Measurements from ENCODE around the gene DCST1. TPM values are rescaled to one million over a fixed set of nuclear protein-coding genes. Genes with fewer than 3 reads are reported as not detected.

DCST1 gene
- total RNA-seq, 1 donor from 2014 or later: not detected

DNA sequence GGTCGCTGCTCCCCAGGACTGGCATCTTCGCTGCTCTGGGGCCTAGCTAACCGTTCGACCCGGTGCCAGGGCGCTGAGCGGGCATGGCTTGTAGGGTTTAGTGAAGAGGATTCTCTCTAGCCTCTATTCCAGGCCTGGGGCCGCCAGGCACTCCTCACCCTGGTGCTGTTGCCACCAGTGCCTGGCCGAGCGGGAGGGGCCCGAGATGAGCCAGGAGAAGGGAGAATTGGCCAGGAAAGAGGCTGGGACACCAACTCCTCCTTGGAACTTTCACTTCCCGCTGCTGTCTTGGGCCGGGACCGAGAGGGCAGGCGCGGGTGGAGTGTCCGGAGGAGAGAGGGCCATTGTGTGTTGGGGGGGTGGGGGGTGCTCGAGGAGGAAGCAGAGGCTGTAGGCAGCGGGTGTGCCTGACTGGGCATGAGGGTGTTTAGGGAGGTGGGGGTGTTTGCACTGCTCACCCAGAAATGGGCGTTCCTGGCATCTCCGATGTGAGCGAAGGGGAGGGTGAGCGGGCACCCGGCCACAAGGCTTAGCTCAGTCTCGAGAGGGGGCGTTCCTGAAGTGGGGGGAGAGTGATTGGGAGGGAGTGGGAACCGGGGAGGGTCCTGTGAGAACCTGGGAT, 18.3 kb downstream of the DCST1 start:
- peaks cover 11% of the 10 kb centered on the region for H3K36me3 Mint-ChIP-seq (ENCODE audit: low read depth)
- H3K27ac Mint-ChIP-seq: peak overlapping the region; percentile 66
- H3K4me1 Mint-ChIP-seq: peaks cover 22% of the 10 kb centered on the region
- intact Hi-C loops (cut with micrococcal nuclease): loop anchor here (1.0 to 2.0 kb wide), 3 partner anchors 9 to 69 kb away; partner anchors contain the start of gene FLAD1
- H3K27me3 Mint-ChIP-seq: no peaks in the 10 kb centered on the region
- no peaks in the 10 kb centered on the region for H3K9me3 Mint-ChIP-seq
- peak overlapping the region; percentile 87 for H3K4me3 Mint-ChIP-seq
- DNase-seq: peak; percentile 81

- Mint-ChIP-seq H3K4me3 (peak overlapping the region; percentile 87), H3K27me3 (no peaks in the 10 kb centered on the region), H3K36me3 (ENCODE audit: low read depth) (peaks cover 15% of the 10 kb centered on the region), H3K27ac (peak overlapping the region; percentile 40), H3K9me3 (no peaks in the 10 kb centered on the region), H3K4me1 (peaks cover 22% of the 10 kb centered on the region)
- peak; percentile 76 for DNase-seq
- intact Hi-C loops (cut with micrococcal nuclease): loop anchor here (1.0 kb wide), 1 partner anchor 9 kb away; no protein-coding TSS in a partner anchor
Measured at GRCh38 chr1:155052439-155053395, 19.1 kb downstream of the DCST1 start.

GRCh38 chr1:155053531-155054105, 20.0 kb downstream of the DCST1 start:
- Mint-ChIP-seq H3K27ac (peak overlapping the region; percentile 40), H3K27me3 (no peaks in the 10 kb centered on the region), H3K4me1 (peaks cover 22% of the 10 kb centered on the region), H3K9me3 (no peaks in the 10 kb centered on the region), H3K4me3 (peak overlapping the region; percentile 71), H3K36me3 (ENCODE audit: low read depth) (peaks cover 20% of the 10 kb centered on the region)
- intact Hi-C loops (cut with micrococcal nuclease): no loop called here
- no peak for DNase-seq

- H3K9me3 Mint-ChIP-seq: no peaks in the 10 kb centered on the region
- H3K36me3 Mint-ChIP-seq (ENCODE audit: low read depth): peaks cover 30% of the 10 kb centered on the region
- H3K27ac Mint-ChIP-seq: no peak overlapping the region
Measured at GRCh38 chr1:155057104-155057503, 23.5 kb downstream of the DCST1 start.

DNA sequence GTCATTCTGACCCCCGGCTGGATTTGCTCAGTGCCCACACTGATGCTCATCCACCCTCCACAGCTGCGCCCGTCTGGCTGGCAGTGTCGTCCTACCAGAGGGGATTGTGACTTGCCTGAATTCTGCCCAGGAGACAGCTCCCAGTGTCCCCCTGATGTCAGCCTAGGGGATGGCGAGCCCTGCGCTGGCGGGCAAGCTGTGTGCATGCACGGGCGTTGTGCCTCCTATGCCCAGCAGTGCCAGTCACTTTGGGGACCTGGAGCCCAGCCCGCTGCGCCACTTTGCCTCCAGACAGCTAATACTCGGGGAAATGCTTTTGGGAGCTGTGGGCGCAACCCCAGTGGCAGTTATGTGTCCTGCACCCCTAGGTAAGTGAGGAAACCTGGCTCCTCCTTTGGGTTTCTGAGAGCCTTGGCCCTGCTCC, 24.2 kb downstream of the DCST1 start:
- H3K36me3 Mint-ChIP-seq (ENCODE audit: low read depth): peaks cover 30% of the 10 kb centered on the region
- peaks cover 15% of the 10 kb centered on the region for H3K4me1 Mint-ChIP-seq
- intact Hi-C loops (cut with micrococcal nuclease): no loop called here
- no peak overlapping the region for H3K27ac Mint-ChIP-seq
- no peaks in the 10 kb centered on the region for H3K9me3 Mint-ChIP-seq
- H3K4me3 Mint-ChIP-seq: no peak overlapping the region
- H3K27me3 Mint-ChIP-seq: no peaks in the 10 kb centered on the region
- DNase-seq: no peak

More at GRCh38 chr1:155057104-155057503, 23.5 kb downstream of the DCST1 start:
- intact Hi-C loops (cut with micrococcal nuclease): no loop called here
- peaks cover 18% of the 10 kb centered on the region for H3K4me1 Mint-ChIP-seq
- H3K4me3 Mint-ChIP-seq: no peak overlapping the region
- H3K27me3 Mint-ChIP-seq: no peaks in the 10 kb centered on the region
- no peak for DNase-seq

DNA sequence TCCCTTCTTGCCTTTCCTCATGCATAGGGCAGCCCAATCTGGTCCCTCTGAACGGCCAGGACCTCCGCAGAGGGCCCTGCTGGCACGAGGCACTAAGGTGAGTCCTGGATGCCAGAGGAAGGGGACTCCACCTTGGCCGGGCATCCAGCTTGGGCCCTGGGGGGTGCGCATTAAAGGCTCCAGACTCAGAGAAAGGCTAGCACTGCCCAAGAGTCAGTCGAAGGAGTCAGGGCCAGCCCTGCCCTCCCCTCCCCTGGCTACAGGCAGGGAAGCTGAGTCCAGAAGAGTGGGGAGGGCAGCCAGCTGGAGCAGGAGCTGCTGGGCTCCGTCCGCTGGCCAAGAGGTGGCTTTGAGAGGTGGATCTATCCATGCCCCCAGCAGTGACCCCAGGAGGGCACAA, 27.1 kb downstream of the DCST1 start:
- peaks cover 27% of the 10 kb centered on the region for H3K36me3 Mint-ChIP-seq (ENCODE audit: low read depth)

DNA sequence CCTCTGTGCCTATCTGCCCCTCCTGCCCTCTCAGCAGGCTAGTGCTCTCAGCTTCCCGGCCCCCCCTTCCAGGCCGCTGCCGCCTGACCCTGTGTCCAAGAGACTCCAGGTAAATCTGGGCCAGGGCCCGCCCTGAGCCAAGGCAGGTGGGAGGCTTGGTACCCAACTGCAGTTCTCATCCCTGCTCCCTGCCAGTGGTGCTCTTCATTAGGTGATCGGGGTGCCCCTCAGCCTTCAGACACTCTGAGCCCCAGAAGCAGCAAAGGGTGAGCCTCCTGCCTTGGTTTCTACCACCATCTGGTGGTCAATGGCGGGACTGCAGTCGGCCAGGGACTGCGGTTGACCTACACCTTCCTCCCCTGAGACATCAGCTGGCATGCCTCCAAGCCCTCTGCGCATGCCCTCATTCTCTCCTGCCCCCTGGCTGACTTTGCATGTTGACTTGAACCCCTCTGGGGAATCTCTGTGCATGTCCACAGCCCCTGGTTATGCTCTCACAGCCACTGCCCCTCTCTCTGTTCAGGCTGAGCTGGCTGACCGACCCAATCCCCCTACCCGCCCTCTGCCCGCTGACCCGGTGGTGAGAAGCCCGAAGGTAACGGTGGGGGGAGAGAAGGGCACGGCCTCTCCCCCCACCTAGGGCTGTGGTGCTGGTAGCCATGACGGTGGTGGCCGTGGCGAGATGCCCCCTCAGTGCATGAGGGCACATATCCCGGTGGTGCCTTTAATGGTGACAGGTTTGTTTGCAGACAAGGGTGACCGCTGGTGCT, 27.9 kb downstream of the DCST1 start:
- peak overlapping the region; percentile 34 for H3K4me3 Mint-ChIP-seq
- peaks cover 19% of the 10 kb centered on the region for H3K36me3 Mint-ChIP-seq (ENCODE audit: low read depth)
- H3K27ac Mint-ChIP-seq: no peak overlapping the region
- no peaks in the 10 kb centered on the region for H3K27me3 Mint-ChIP-seq
- H3K4me1 Mint-ChIP-seq: peaks cover 23% of the 10 kb centered on the region
- H3K9me3 Mint-ChIP-seq: no peaks in the 10 kb centered on the region
- peak; percentile 99 for DNase-seq
- intact Hi-C loops (cut with micrococcal nuclease): loop anchor here (1.0 to 5.0 kb wide), 6 partner anchors 9 to 503 kb away; partner anchors contain the start of genes CKS1B, SHC1, UBE2Q1 and ZBTB7B

More for the DNA sequence above, 27.1 kb downstream of the DCST1 start:
- intact Hi-C loops (cut with micrococcal nuclease): loop anchor here (1.0 to 5.0 kb wide), 6 partner anchors 8 to 502 kb away; partner anchors contain the start of genes CKS1B, SHC1, UBE2Q1 and ZBTB7B
- Mint-ChIP-seq H3K9me3 (no peaks in the 10 kb centered on the region), H3K4me1 (peaks cover 20% of the 10 kb centered on the region), H3K27me3 (no peaks in the 10 kb centered on the region), H3K4me3 (no peak overlapping the region), H3K27ac (no peak overlapping the region)
- no peak for DNase-seq

DNA sequence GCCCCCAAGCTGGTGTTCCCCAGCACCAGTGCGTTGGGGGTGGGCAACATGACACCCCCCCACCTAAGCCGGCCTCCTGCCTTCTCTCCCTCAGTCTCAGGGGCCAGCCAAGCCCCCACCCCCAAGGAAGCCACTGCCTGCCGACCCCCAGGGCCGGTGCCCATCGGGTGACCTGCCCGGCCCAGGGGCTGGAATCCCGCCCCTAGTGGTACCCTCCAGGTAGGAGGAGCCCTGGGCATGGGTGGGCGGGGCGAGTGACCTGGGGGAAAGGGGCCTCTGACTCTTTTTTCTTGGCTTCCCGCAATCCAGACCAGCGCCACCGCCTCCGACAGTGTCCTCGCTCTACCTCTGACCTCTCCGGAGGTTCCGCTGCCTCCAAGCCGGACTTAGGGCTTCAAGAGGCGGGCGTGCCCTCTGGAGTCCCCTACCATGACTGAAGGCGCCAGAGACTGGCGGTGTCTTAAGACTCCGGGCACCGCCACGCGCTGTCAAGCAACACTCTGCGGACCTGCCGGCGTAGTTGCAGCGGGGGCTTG, 28.6 kb downstream of the DCST1 start:
- no peaks in the 10 kb centered on the region for H3K9me3 Mint-ChIP-seq
- DNase-seq: peak; percentile 67
- H3K27ac Mint-ChIP-seq: no peak overlapping the region
- H3K27me3 Mint-ChIP-seq: no peaks in the 10 kb centered on the region
- H3K36me3 Mint-ChIP-seq (ENCODE audit: low read depth): peaks cover 18% of the 10 kb centered on the region
- peak overlapping the region; percentile 80 for H3K4me3 Mint-ChIP-seq
- intact Hi-C loops (cut with micrococcal nuclease): loop anchor here (5.0 kb wide), 2 partner anchors 60 to 90 kb away; partner anchors contain the start of genes CKS1B, SHC1 and ZBTB7B
- peaks cover 23% of the 10 kb centered on the region for H3K4me1 Mint-ChIP-seq

- Mint-ChIP-seq H3K36me3 (ENCODE audit: low read depth) (peaks cover 14% of the 10 kb centered on the region), H3K27me3 (no peaks in the 10 kb centered on the region), H3K27ac (no peak overlapping the region), H3K4me1 (peaks cover 23% of the 10 kb centered on the region), H3K9me3 (no peaks in the 10 kb centered on the region), H3K4me3 (peak overlapping the region; percentile 80)
- intact Hi-C loops (cut with micrococcal nuclease): loop anchor here (1.0 to 5.0 kb wide), 4 partner anchors 21 to 108 kb away; partner anchors contain the start of genes CKS1B, SHC1 and ZBTB7B
- peak; percentile 95 for DNase-seq
Measured at GRCh38 chr1:155062702-155063411, 29.2 kb downstream of the DCST1 start.

DNA sequence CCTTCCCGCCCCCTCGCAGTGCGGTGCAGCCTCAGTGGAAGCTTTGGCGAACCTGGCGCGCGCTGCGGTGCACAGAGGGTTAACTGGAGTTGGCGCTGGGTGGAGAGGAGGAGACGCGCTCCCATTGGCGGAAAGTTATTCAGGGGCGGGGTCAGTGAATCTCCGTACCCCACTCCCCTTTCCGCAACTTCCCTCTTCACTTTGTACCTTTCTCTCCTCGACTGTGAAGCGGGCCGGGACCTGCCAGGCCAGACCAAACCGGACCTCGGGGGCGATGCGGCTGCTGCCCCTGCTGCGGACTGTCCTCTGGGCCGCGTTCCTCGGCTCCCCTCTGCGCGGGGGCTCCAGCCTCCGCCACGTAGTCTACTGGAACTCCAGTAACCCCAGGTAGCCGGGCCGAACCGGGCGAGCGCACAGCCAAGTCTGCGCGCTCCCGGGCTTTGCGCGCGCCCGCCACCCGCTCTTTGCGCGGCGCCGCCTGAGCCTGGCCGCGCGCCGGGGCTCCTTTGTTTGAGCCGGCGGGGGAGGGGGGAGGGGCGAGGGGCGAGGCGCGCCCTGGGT, 30.0 kb downstream of the DCST1 start, which contains the start of gene EFNA4:
EFNA4 (plus strand) TSS at position 191 of the 561 bp plus-strand sequence; CDS start at position 275, 84 bp downstream.
- Mint-ChIP-seq H3K36me3 (ENCODE audit: low read depth) (peaks cover 13% of the 10 kb centered on the region), H3K9me3 (no peaks in the 10 kb centered on the region), H3K4me3 (peak within 1 kb of the TSS; percentile 80), H3K27me3 (no peaks in the 10 kb centered on the region), H3K4me1 (peaks cover 23% of the 10 kb centered on the region), H3K27ac (peak within 1 kb of the TSS; percentile 54)
- intact Hi-C loops (cut with micrococcal nuclease): loop anchor here (1.0 to 5.0 kb wide), 4 partner anchors 21 to 108 kb away; partner anchors contain the start of genes CKS1B, SHC1 and ZBTB7B
- peak; percentile 96 for DNase-seq

GRCh38 chr1:155064111-155064831, 30.6 kb downstream of the DCST1 start:
- peak; percentile 75 for DNase-seq
- peaks cover 23% of the 10 kb centered on the region for H3K4me1 Mint-ChIP-seq
- peaks cover 13% of the 10 kb centered on the region for H3K36me3 Mint-ChIP-seq (ENCODE audit: low read depth)
- no peaks in the 10 kb centered on the region for H3K9me3 Mint-ChIP-seq
- no peaks in the 10 kb centered on the region for H3K27me3 Mint-ChIP-seq
- intact Hi-C loops (cut with micrococcal nuclease): loop anchor here (5.0 kb wide), 2 partner anchors 62 to 92 kb away; partner anchors contain the start of genes CKS1B, SHC1 and ZBTB7B
- peak overlapping the region; percentile 80 for H3K4me3 Mint-ChIP-seq
- peak overlapping the region; percentile 54 for H3K27ac Mint-ChIP-seq
